Suprapubic skin (tissue), 3 donors: ENCODE results near the gene SPAG16.

Experiments used
- POLR2A ChIP-seq, 2 donors: fragments of 450-650 bp; IDR thresholded peaks; one replicate each; pipeline ENCODE4 v1.6.1; 2017; ENCODE audit warnings: antibody characterized with exemption in 2 of 2, mild to moderate bottlenecking in 2 of 2, moderate library complexity in 2 of 2
- TF ChIP-seq, protein P1 (sequence below), 2 donors: fragments of 200-600 bp in 1 of 2; fragments of 450-650 bp in 1 of 2; sonication (generic) in 1 of 2; IDR thresholded peaks; one replicate each; pipeline ENCODE4 v1.5.1; 2016 to 2019; ENCODE audit warnings: antibody characterized with exemption in 2 of 2, mild to moderate bottlenecking in 1 of 2, moderate library complexity in 1 of 2

DNA sequence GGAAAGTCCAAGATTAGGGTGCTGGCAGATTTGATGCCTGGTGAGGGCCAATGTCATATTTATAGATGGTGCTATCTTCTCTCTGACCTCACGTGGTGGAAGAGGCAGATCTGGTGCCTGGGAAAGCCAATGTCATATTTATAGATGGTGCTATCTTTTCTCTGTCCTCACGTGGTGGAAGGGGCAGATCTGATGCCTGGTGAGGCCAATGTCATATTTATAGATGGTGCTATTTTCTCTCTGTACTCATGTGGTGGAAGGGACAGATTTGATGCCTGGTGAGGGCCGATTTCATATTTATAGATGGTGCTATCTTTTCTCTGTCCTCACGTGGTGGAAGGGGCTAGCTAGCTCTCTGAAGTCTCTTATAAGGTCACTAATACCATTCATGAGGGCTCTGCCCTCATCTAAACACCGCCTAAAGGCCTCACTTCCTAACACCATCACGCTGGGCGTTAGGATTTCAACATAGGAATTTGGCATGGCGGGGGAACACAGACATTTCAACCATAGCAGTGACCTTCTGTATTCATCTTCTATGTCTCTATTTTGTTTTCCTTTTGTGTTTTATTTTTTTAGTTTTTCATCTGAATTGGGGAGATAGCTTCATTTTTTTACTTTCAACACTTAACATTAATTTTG lies 278.4 kb downstream of the SPAG16 start:
- TF ChIP-seq, protein P1, sequence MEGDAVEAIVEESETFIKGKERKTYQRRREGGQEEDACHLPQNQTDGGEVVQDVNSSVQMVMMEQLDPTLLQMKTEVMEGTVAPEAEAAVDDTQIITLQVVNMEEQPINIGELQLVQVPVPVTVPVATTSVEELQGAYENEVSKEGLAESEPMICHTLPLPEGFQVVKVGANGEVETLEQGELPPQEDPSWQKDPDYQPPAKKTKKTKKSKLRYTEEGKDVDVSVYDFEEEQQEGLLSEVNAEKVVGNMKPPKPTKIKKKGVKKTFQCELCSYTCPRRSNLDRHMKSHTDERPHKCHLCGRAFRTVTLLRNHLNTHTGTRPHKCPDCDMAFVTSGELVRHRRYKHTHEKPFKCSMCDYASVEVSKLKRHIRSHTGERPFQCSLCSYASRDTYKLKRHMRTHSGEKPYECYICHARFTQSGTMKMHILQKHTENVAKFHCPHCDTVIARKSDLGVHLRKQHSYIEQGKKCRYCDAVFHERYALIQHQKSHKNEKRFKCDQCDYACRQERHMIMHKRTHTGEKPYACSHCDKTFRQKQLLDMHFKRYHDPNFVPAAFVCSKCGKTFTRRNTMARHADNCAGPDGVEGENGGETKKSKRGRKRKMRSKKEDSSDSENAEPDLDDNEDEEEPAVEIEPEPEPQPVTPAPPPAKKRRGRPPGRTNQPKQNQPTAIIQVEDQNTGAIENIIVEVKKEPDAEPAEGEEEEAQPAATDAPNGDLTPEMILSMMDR (IDR thresholded peaks at IDR 0.05) = no peak
- no peak for TF ChIP-seq POLR2A (IDR thresholded peaks at IDR 0.05)
